T47D (cell line): ENCODE measurements around the gene RPL22.

ENCODE experiments used
- DNase-seq, 2 experiments: peaks; one replicate each; pipeline versions ENCODE4 v3.0.0 to v3.0.0-alpha.2; 2011 to 2012; ENCODE audit warnings: low read depth in 1 of 2, low spot score in 1 of 2
- JUND ChIP-seq: IDR thresholded peaks from 2 replicates; pipeline ENCODE4 v1.6.1; 2012; ENCODE audit warnings: low read depth
- in situ Hi-C: cut with HindIII; loops from 2 replicates; pipeline ENCODE4 v1.10.0; 2016; ENCODE audit warnings: low sequenced_read_pairs, low pct_unique_long_range_greater_than_20kb

The RPL22 gene

DNA sequence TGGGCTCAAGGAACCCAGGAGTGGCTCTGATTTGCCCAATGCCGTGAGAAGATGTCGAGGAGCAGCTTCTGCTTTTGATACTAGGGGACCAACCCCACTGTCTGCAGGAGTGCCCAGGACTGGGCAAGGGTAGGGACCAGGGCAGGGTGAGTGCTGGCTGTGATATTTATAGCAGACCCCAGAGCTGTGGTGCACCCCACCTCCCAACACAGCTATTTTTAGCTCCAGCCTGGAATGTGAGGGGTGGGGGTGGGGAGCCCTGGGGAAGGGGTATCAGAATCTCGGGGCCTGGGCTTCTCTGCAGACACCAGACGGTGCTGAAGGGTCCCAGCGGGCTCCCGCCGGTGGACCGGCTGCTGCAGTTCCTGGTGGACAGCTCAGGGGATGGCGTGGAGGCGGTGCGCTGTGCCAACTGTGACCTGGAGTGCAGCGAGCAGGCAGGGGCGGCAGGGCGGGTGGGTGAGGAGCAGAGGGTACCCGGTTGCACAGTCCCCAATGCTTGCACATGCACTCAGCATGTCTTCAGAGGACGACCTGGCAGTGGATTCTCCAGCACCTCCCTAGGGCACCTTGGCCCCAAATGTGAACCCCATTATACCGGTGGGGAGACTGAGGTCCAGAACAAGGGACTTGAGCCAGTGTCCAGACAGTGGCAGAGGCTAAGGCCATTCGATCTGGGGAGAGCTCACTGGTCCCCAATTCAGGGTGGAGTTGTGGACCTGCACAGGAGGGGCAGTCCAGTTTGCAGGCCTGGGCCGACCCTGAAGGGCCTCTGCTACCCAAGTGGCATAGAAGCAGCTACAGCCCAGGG is 7.9 kb upstream of the RPL22 start:
- DNase-seq = no peak
- no peak for TF ChIP-seq JUND
- in situ Hi-C loops = no loop called here

DNA sequence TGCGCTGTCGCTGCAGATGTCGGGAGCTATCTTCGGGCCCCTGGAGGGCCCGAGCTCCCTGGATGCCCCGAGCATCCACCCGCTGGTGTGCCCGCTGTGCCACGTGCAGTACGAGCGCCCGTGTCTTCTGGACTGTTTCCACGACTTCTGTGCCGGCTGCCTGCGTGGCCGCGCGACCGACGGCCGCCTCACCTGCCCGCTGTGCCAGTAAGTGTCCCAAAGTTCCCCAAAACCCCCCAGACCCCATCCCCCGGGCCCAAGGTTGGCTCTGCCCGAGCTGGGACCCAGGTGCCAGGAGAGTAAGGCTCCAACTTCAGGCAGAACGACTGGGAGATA is 7.1 kb upstream of the RPL22 start:
- no peak for TF ChIP-seq JUND
- in situ Hi-C loops = no loop called here
- DNase-seq = no peak

DNA sequence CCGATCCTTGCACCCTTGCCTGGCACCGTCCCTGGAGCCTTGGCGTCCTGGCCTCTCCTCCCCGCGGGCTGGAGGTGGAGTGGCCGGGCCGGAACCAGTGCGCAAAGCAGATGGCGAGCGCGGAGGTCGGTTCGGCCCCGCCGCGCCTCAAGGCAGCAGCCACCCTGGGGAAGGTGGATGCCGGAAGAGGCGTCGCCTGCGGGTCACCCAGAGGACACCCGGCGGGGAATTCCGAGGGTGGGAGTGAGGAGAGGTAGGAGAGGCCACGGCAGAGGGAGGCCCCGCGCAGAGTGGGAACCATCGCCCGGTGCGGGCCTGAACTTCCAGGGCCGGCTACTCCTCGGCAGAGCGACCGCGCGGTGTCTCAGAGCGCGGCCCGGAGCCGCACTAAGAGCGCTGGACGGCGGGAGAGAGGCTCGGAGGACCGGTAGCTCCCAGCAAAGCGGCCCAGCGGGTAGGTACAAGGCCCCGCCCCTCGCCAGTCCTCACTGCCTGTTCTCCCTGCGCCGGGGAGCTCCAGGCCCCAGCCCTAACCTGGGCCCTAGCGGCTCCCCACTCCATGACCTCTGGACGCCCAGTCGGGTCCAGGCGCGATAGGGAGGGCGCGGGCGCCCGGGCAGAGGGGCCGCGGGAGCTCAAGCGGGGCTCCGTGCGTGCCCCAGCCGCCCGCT is 6.6 kb upstream of the RPL22 start, which contains the start of gene RNF207:
TSS of gene RNF207 (plus strand) at position 271 of the 671 bp plus-strand sequence. CDS start 417 bp downstream, outside the sequence.
- TF ChIP-seq JUND = no peak
- in situ Hi-C loops = no loop called here
- DNase-seq = peak; percentile 78 to 86

GRCh38 chr1:6202256-6202655 is 2.9 kb upstream of the RPL22 start:
- DNase-seq = no peak
- in situ Hi-C loops = no loop called here
- no peak for TF ChIP-seq JUND

DNA sequence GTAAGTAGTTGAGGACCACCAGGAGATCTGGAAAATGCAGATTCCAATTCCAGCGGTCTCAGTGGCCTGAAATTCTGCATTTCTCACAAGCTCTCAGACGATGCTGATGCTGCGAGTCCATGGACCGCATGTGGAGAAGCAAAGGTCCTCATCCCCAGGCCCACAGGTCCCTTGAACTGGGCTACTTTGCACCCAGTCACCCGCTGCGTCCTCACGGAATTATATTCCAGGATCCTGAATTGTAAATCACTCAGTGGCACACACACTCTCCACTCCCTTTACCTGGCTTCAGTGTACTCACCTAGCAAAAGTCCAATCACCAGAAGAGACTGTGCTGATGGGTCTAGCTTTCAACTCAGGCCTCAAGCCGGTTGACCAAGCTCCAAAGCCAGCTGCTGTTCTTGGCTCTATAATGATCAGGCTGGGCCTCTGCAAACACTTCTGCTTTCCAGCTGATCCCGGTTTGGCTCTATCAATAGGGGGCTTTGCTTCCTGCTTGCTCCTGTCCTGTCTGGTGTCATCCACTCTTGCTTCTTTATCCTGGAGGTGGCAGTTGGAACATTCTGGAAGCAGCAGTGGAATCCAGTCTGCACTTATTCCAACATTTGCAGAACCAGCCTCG is 904 bp upstream of the RPL22 start:
- no peak for TF ChIP-seq JUND
- in situ Hi-C loops = no loop called here
- DNase-seq = no peak

GRCh38 chr1:6198646-6199297 is 623 bp downstream of the RPL22 start:
- in situ Hi-C loops = no loop called here
- DNase-seq = no peak
- no peak for TF ChIP-seq JUND

DNA sequence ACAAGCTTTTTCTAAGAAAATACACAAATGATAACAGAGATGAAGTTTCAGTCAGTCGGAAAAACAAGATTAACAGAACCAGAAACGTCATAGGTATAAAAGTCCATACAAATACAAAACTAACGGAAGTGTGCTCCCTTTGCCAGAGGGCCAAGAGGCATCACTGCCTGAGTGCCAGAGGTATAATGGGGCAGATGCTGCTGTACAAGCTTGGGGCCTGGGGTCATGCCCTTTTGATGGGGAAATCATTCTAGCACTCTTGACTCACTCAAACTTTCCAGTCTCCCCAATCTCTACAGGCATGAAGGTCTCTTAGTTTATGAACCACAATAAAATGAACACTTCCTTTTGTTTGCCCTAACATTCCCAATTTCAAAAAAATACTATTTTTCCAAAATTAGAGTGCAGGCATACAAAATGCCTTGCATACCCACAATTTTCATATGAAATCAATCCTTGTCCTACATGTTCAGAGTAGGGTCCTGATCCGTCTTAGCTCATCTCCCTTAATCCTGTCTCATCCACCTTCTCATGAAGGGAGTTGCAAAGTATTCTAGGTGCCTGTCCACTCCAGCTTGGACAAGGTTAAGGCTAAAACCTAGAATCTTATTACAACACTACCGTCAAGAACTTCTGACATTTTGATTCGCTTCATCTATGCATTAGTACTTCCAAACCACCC is 1.5 kb downstream of the RPL22 start:
- DNase-seq = no peak
- no peak for TF ChIP-seq JUND
- in situ Hi-C loops = no loop called here

- no peak for TF ChIP-seq JUND
- no peak for DNase-seq
- in situ Hi-C loops = no loop called here
Measured at GRCh38 chr1:6191968-6192367, 7.4 kb downstream of the RPL22 start.

GRCh38 chr1:6188466-6188865 is 10.9 kb downstream of the RPL22 start:
- no peak for TF ChIP-seq JUND
- in situ Hi-C loops = no loop called here
- DNase-seq = no peak

DNA sequence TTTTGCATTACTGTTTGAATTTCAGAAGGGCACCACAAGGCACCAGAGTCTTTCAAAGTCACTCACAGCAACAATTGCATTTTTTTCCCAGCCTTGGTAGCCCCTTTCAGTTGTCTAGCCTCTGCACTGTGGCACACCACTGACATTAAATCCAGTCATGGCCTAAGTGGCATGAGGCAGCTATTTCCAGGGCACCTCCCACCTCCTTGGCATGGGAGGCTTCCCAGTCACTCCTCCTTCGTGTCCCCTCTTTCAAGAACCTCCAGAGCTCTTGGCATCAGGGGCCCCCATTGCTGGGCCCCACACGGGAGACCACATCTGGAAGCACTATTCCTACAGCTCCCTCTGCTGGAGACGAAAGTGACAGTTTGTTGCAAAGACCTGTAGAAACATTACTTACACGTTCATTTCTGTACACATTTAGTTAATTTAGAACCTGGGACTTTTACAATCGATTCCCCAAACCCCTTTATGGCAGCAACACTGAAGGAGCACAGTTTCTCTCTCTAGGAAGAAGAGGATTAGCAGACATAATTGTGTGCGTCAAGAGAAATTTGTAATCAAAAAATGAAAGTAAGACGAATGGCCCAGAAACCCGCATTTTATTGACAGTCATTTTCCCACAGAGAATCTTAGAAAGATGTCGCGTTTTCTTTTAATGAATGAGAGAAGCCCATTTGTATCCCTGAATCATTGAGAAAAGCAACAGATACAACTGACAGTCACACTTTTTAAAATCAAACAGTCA is 13.6 kb downstream of the RPL22 start:
- DNase-seq = peak in 1 of 2 experiments; percentile 46
- no peak for TF ChIP-seq JUND
- in situ Hi-C loops = no loop called here

GRCh38 chr1:6185151-6185550 is 14.2 kb downstream of the RPL22 start:
- in situ Hi-C loops = no loop called here
- DNase-seq = no peak
- no peak for TF ChIP-seq JUND
